Mucosa of descending colon (tissue), 3 donors: Measurements from ENCODE around the gene TTC6. TPM values are rescaled to one million over a fixed set of nuclear protein-coding genes. Genes with fewer than 3 reads are reported as not detected.

Experiments used
- ATAC-seq: fragments of 200-7000 bp; cut with Tn5 transposase; one replicate; pipeline ENCODE4 v1.9.1; 2020; ENCODE audit warnings: mild to moderate bottlenecking, moderate library complexity
- DNase-seq, 3 donors: peaks; one replicate each; pipeline ENCODE4 v3.0.0-alpha.2; 2020
- H3K36me3 ChIP-seq: fragments of 200-600 bp; one replicate; pipeline ENCODE4 v1.8.0; 2021; ENCODE audit warnings: low read depth, mild to moderate bottlenecking
- H3K4me1 ChIP-seq: fragments of 200-600 bp; one replicate; pipeline ENCODE4 v1.8.0; 2021; ENCODE audit warnings: low read depth, mild to moderate bottlenecking
- H3K4me3 ChIP-seq: fragments of 200-600 bp; one replicate; pipeline ENCODE4 v1.8.0; 2021; ENCODE audit warnings: mild to moderate bottlenecking
- H3K9me3 ChIP-seq: fragments of 200-600 bp; one replicate; pipeline ENCODE4 v1.8.0; 2021; ENCODE audit warnings: mild to moderate bottlenecking
- intact Hi-C, 2 donors: fragments of 100-400 bp; cut with DNase I in 1 of 2; cut with micrococcal nuclease in 1 of 2; formaldehyde crosslinking; loops; one replicate each; pipeline versions ENCODE4 v1.11.0 to v1.11.1; 2022; cut with DNase I, micrococcal nuclease
- total RNA-seq, 3 donors: library from RNA; stranded (reverse); fragmentation: NEBNext Ultra II Directional in 2 of 3; extraction: Animal tissue kit (Norgen Biotek cat#: 25700) in 2 of 3; gene quantifications; one replicate each; pipeline versions ENCODE4 v1.2.1 to v1.2.4, GENCODE V29; 2021 to 2023
- TF ChIP-seq, protein P1 (sequence below): fragments of 200-600 bp; IDR thresholded peaks from one replicate; pipeline ENCODE4 v1.8.0; 2022; ENCODE audit warnings: antibody characterized with exemption, mild to moderate bottlenecking
- donor health status: DM: no; HTN: no; CAD: no; lungs with moderate emphysema.
- donor health status: DM: no; HTN: no; CAD: no.
- donor health status: DM: no; HTN: yes; CAD: no.

TTC6 gene
- total RNA-seq, 3 donors from 2014 or later, result 1.7 to 9.2 (median 4.8) TPM

GRCh38 chr14:37592482-37593408 lies 2.7 kb upstream of the TTC6 start:
- ATAC-seq (no peak), DNase-seq (peak in 1 of 3 donors; percentile 40)
- H3K4me3 ChIP-seq, result peak overlapping the region; percentile 54

DNA sequence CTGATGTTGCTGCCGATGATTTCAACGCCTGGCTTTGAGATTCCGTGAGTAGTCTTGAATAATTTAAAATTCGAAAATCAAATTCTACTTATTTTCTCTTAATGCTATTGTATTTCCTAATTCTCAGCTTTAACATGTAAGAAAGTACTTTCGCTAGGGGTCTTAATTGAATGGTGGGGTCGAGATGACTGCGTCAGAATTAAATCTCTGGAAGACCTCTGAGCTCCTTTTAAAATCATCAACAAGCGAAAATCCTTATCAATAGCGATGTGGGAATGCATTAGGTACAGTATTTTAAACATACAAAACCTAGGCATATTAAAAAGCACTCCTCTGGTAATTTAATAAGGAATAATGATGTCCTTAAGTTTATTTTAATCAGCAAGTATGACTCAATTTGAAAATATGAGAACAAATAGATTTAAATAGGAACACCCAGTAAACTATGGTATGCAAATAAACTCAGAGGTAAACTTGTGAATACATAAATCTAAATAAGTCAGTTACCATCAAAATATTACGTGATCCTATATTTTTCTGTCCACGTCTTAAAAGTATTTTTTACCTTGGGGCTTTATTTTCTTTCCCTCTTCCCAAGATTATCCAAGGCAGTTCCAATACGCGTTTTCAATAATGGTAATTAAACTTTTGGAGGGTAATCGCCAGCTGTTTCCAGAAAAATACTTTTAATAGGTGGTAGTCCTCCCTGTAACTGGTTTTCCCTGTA lies 1.8 kb upstream of the TTC6 start:
- TF ChIP-seq, protein P1, sequence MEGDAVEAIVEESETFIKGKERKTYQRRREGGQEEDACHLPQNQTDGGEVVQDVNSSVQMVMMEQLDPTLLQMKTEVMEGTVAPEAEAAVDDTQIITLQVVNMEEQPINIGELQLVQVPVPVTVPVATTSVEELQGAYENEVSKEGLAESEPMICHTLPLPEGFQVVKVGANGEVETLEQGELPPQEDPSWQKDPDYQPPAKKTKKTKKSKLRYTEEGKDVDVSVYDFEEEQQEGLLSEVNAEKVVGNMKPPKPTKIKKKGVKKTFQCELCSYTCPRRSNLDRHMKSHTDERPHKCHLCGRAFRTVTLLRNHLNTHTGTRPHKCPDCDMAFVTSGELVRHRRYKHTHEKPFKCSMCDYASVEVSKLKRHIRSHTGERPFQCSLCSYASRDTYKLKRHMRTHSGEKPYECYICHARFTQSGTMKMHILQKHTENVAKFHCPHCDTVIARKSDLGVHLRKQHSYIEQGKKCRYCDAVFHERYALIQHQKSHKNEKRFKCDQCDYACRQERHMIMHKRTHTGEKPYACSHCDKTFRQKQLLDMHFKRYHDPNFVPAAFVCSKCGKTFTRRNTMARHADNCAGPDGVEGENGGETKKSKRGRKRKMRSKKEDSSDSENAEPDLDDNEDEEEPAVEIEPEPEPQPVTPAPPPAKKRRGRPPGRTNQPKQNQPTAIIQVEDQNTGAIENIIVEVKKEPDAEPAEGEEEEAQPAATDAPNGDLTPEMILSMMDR, result no peak
- ATAC-seq (no peak), DNase-seq (no peak)
- peaks cover 4% of the 10 kb centered on the region for H3K36me3 ChIP-seq
- intact Hi-C loops, result loop anchor here in 1 of 2 donors (10.0 kb wide), 1 partner anchor 349 kb away; no protein-coding TSS in a partner anchor
- H3K4me3 ChIP-seq, result peak overlapping the region; percentile 54
- no peaks in the 10 kb centered on the region for H3K9me3 ChIP-seq
- H3K4me1 ChIP-seq, result peaks cover 2% of the 10 kb centered on the region

More at GRCh38 chr14:37592482-37593408, 2.7 kb upstream of the TTC6 start:
- Histone ChIP-seq H3K9me3 (no peaks in the 10 kb centered on the region), H3K4me1 (no peaks in the 10 kb centered on the region), H3K36me3 (peaks cover 4% of the 10 kb centered on the region)
- TF ChIP-seq, protein P1, result no peak
- intact Hi-C loops, result loop anchor here in 1 of 2 donors (10.0 kb wide), 1 partner anchor 348 kb away; no protein-coding TSS in a partner anchor

DNA sequence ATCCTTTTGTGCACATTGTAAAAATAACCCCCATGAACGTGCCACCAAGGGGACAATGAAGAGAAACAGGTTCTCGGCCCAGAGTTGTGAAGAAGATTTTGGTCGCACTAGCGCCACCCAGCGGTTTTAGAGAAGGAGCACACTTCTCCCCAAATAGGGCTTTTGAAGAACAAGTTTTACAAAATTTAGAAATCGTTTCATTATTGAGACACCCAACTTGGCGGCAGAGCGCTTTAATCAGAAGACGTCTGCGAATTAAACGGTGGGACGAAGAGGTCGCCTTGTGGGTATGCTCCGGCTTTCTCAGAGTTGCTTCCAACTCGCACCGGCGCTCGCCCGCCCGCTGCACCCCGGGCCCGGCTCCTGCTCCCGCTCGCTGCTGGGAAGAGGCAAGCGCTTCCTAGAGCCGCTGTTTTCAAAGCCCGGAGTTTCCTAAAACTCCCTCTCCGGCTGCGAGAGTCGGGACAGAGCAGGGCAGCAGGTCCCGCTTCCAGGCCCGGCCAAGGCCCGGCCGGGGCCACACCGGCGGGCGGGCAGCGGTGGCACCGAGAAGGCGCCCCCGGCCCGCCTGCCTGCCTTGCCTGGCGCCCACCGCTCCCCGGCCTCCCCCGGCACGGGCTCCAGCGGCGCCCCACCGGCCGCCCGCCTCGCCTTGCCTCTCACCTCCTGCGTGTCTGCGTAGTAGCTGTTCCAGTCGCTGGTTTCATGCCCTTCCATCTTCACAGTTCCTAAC lies 1.0 kb upstream of the TTC6 start:
- peaks cover 2% of the 10 kb centered on the region for H3K4me1 ChIP-seq
- peak overlapping the region; percentile 54 for H3K4me3 ChIP-seq
- peaks cover 4% of the 10 kb centered on the region for H3K36me3 ChIP-seq
- peak; percentile 12 for ATAC-seq
- peak; percentile 56 to 93 (median 81) for DNase-seq
- TF ChIP-seq, protein P1, result peak; percentile 59
- no peaks in the 10 kb centered on the region for H3K9me3 ChIP-seq
- intact Hi-C loops, result loop anchor here in 1 of 2 donors (10.0 kb wide), 1 partner anchor 350 kb away; no protein-coding TSS in a partner anchor

GRCh38 chr14:37595809-37596621 lies 586 bp downstream of the TTC6 start:
- intact Hi-C loops, result loop anchor here in 1 of 2 donors (10.0 kb wide), 1 partner anchor 351 kb away; no protein-coding TSS in a partner anchor
- Histone ChIP-seq H3K9me3 (no peaks in the 10 kb centered on the region), H3K36me3 (peaks cover 4% of the 10 kb centered on the region), H3K4me1 (peaks cover 2% of the 10 kb centered on the region), H3K4me3 (peak overlapping the region; percentile 54)
- DNase-seq (peak; percentile 89 to 92 (median 91)), ATAC-seq (peak; percentile 71)
- TF ChIP-seq, protein P1, result no peak
